GM19455 (cell line): ENCODE results near the gene TEN1.
"Not testable (repeated sequence)": the region's sequence is repeated elsewhere in the genome, so short reads cannot be mapped to it uniquely, and the experiment has no call there.

Source experiments
- ATAC-seq: cut with Tn5 transposase; IDR thresholded peaks from one replicate; pipeline ENCODE4 v1.9.1; 2021; ENCODE audit not compliant: unreplicated experiment

Gene TEN1

DNA sequence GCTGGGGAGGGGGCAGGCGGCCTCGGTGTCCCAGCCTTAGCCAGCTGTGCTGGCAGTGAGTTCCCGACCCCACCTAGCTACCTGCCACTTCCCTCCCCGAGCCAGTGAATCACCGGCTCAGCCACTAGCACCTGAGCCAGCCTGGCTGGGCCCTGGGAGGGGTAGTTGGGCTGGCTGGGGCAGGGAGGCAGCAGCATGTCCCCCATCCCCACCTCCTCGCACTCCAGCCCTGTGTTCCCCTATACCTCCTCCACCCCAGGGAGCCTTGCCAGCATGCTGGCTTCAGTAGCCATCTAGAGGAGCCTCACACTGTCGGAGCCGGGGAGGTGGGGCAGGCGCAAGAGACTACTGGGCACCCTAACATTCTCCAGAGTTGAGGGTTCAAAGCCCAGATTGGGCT lies 45.3 kb downstream of the TEN1 start:
- ATAC-seq: no peak

DNA sequence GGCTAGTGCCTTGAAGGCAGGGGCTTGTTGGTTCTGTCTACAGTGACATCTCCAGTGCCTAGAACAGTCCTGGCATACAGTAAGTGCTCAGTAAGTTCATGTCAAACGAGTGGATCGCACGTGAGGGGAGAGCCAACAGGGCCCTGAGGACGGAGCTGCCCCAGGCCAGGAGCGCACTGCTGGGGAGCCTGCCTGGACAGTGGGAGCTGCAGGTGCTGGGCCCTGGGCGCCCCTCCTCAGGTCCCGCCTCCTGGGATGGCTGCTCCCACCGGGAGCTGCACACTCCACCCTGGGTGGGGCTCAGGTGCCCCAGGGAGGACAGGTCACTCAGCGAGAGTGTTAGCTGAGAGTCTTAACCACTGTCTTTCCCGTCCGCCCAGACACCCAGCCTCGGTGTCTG lies 46.3 kb downstream of the TEN1 start:
- no peak for ATAC-seq

DNA sequence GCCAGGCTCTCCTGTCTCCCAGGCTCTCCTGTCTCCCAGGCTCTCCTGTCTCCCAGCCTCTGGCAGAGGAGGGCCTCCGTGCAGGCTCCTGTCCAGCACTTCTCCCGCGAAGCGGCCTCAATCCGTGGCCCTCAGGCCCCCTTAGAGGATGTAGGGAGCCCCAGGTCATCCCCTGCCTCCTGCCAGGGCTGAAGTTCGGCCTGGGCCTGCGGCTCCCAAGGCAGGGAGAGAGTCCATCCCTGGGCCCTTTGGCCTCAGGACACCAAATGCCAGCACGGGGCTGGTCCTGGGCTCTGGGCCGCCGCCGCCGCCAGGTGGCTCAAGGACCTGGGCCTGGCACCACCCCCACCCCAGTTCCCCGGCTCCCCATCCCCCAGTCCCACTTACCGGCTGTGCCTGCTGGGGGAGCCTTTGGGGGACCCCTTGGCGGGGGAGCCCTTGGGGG lies 47.7 kb downstream of the TEN1 start:
- no peak for ATAC-seq

DNA sequence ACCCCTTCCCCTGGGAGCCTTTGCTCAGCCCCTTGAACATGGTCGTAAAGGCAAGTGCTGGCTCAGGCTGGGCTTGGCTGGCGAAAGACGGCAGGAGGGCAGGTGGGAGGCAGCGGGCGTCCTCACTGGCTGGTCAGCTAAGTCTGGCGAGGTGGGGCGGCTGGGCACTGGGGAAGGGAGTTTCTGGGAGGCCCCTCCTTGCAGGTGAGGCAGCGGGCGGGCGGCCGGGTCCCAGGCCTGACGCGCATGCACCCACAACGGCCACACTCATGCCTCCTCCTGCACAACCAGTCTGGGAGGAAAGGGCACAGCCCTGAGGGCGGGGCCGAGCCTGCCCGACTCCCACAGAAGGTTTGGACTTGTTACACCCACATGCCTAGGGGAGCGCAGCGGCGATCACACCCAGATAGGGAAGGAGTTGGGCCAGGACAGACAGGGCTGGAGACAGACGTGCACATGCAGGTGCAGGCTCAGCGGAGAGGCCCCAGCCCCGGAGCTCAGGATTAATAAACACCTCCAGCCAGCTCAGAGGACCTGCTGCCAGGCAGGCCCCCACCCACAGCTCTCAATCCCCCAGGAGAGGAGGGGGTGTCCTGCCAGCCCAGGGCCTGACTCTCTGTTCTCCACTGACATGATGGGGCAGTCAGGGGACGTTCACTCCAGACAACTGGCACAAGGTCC lies 48.3 kb downstream of the TEN1 start, which contains the start of gene EVPL:
TSS of gene EVPL (minus strand) at position 148 of the 681 bp plus-strand sequence. CDS start at position 40, 108 bp downstream.
- ATAC-seq: no peak

DNA sequence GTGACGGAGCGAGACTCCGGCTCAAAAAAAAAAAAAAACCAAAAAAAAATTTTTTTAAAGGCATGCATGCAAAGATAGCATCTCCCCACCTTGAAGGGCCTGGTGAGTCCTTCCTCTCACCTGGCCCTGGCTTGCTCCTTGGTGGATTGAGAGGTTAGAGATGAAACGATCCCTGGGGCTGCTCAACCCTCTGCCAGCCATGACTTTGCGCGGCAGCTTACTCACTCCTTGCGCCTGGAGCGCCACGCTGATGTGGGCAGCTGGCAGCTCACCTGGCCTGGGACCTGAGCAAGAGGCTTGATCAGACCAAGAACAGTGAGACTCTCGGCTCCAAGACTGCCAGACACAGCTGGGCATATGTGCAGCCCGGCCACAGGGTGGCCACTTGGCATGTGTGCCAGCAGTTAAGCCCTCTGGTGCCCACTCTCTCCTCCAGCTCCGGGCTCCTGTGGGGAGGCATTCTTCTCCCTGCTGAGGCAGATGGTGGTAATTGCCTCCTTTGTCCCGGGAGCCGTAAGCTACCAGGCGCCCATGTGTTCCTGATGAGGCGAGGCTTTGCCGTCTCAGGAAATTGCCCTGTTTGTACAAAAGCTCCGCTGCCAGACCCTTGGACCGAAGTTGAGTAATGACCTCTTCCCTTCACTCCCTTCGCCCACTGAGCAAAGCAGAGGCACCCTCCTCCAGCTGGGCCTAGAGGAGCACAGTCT lies 53.2 kb downstream of the TEN1 start:
- no peak for ATAC-seq

DNA sequence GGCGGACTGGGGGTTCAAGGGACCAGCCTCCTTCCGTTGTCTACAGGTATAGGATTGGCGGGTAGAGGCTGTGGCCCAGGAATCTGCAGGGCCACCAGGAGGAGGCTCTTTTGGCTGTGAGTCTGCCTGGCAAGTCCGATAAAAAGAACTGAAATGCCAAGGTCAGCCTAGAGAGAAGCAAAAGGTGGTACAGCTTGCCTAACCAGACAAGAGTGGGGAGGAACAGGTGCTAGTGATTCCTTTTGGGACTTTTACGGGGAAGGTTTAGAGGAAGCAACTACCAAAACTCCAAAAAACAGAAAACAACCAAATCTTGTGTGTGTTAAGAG lies 53.7 kb downstream of the TEN1 start:
- ATAC-seq: no peak

DNA sequence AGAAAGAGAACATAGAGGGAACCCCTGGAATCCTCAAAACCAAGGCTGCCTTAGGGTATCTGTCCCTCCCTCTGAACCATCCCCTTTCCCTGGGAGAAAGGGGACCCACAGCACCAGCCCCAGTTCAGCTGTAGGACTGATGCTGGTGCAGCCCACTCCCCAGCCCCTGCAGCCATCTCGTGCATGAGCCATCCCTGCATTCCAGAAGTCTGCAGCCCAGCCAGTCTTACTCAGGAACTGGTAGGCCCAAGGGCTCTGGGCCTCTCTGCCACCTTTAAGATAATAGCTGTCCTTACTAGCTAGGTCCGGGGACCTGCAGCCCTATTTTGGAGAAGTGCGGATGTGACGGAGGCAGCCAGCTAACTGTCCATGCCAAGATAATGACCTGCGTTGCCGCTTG lies 54.1 kb downstream of the TEN1 start:
- ATAC-seq: no peak

DNA sequence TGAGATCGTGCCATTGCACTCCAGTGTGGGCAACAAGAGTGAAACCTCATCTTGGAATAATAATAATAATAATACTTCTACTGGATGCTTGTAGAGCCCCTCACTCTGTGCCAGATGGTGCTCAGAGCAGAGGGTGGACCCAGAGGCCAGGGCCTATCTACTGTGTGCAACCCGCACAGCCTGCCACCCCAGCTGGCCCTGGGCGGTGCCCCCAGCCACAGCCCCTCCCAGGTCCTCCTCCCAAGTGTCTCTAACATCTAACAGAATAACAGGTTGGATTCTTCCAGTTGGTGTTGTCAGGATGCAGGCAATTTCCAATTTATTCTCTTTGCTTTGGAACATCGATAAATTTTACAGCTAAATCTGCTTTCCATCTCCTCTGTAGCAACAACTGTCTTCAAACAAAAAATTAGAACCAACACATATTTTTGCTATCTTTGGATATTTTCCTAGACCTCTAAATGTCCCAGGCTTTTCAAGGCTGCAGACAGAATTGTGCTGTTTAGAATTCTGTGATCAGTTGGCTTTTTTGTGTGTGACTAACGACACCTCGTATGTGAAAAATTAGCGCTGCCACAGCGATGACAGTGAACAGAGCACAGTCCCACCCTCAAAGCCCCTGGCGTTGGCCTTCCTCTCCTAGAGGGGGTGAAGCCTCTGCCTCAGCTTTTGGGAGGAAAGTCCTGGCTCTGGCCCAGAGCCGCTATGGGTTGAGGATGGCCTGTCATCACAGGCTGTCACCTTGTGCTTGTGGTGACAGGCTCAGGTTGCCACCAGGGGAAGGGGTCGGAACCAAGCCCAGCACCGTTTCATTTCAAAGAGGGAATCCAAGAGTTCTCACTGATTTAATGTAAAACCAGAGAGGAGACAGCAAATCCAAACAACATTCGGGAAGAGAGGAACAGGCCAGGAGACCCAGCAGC lies 55.6 kb downstream of the TEN1 start:
- no peak for ATAC-seq

DNA sequence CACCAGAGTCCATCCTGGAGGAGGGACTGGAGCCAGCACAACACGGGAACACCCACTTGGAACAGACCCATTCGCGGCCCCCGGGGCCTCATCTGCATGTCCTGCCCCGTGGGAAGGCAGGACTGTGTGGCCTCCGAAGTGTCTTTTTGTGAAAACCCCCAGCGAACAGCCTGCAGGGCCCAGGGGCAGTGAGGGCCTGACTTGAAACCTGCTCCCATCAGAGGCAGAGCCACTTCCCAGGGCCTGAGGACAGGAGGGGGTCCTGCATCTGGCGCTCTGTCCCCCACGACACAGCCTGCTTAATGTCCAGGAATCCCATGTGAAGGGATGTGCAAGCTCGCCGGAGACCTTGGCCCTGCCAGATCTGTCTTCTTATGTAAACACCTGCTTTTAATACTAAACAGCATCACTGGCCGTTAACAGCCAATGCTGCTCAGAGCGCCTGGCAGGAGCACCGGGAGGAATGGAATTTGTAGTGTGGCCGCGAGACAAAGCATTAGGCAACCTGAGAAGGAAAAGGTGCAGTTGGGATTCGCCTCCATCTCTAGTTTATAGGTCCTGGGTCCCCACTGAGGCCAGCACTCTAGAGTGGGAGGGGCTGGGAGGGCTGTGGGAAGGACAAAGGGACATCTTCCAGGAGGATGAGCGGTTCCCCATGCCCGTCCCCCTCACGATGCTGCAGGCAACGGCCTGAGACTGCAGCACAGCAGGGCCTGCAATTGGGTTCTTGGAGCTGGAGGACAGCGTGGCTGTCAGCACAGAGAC lies 57.6 kb downstream of the TEN1 start:
- ATAC-seq: no peak

DNA sequence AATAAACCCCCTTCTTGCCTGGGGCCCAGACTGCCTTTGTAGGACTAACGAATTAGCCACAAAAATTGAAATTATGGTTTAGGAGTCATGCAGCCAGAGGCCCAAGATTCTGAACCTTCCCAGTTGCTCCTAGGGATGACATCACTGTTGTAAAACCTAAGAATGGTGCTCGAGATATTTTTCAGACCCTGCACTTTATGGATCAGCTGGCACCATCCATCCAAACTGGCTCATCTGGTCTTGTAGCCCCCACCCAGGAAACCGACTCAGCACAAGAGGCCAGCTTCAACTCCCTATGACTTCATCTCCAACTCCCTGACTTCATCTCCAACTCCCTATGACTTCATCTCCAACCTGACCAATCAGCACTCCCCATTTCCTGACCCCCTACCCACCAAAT lies 59.0 kb downstream of the TEN1 start:
- ATAC-seq: no peak

DNA sequence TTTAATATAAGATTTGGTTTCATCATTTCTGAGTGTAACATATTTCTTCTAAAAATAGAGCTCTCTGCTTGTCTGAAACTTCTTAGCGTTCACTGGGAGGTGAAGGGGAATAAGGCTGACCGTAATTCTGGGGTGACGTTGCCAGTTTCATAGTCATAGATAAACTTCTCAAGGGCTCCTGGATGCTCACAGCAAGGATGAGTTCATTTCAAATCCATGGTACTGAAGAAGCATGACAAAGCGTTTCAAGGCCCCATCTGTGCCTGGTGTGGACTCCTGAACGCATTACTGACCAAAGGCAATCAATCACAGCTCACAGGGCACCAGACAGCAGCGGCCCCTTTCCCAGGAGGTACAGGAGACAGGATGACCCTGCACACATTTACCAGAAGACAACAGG lies 60.1 kb downstream of the TEN1 start:
- no peak for ATAC-seq

DNA sequence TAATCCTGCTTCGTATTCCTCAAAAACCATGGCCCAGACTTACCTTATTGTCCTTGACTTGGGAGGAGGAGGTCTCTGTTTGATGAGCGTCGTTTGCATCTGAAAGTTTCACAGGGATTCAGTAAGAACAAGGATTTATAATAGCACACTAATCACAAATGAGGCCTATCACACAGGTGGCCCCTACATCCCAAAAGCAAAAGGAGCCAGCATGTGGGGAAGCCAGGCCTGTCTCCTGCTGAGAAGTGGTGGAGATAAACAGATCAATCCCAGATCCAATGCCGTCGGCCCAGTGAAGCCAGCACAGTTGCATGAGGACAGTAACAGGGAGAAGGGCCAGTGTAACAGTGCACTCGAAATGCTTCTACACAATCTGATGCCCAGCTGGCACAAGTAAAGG lies 61.3 kb downstream of the TEN1 start:
- no peak for ATAC-seq

DNA sequence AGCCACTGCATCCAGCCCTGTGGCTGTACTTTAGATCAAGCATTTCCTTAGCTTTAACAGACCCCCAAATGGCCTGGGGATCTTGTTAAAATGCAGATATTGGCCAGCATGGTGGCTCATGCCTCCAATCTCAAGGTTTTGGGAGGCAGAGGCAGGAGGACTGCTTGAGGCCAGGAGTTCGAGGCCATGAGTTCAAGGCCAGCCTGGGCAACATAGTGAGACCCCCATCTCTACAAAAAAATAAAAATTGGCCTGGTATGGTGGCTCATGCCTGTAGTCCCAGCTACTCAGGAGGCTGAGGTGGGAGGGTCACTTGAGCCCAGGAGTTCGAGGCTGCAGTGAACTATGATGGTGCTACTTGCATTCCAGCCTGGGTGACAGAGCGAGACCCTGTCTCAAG lies 63.8 kb downstream of the TEN1 start:
- not testable (repeated sequence) for ATAC-seq

DNA sequence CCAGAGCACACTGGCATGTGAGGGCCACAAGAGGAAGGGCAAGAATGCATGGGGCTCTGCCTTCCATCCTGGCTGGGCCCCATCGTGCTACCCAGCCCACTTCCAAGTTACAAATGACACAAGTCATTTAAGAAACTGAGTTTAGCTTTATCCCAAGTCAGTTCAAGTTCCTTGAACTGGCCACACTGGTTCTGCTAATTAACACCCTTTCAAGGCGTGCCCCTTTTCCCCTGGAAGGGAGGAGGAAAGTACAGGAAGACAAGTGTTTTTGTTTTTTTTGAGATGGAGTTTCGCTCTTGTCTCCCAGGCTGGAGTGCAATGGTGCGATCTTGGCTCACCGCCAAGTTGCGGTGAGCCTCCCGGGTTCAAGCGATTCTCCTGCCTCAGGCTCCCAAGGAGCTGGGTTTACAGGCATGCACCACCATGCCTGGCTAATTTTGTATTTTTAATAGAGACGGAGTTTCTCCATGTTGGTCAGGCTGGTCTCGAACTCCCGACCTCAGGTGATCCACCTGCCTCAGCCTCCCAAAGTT lies 65.5 kb downstream of the TEN1 start:
- ATAC-seq: not testable (repeated sequence)

DNA sequence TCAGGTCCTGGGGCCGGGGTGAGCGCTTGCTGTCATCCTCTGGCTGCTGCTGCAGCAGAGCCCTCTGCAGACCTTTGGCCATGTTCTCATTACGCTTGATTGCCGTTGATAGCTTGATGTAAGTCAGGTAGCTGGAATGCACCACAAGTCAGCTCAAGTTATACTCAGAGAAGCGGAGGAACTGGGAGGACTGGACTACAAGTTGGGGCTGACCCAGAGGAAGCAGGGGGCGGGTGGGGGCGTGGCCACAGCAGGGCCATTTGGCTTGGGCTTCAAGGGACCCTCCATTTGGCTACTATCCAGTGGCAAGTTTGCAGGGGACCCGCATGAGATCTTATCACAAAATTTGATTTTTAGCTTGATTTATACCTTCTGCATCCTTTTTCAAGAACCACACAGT lies 67.0 kb downstream of the TEN1 start:
- ATAC-seq: no peak

DNA sequence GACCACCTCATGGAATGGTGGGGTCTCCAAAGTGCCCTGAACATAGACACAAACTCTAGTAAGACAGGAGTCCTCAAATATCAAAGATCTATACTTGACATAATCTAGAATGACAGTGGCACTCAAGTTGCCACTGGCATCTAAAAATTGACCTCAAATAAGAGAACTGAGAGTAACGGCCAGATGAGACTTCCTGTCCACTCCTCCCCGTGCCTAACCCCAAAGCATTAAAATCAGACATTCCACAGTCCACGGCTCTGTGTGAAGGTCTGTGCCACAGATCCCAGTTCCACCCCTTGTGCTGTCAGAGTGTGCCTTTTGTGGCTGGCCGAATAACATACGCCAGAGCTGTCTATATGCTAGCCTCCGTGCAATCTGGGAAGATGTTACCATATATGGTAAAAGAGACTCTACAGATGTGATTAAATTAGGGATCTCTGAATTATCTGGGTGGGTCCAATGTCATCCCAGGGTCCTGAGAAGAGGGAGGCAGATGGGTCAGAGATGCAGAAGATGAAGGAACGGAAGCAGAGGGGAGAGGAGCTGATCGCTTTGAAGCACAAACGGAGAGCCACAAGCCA lies 69.1 kb downstream of the TEN1 start:
- no peak for ATAC-seq

DNA sequence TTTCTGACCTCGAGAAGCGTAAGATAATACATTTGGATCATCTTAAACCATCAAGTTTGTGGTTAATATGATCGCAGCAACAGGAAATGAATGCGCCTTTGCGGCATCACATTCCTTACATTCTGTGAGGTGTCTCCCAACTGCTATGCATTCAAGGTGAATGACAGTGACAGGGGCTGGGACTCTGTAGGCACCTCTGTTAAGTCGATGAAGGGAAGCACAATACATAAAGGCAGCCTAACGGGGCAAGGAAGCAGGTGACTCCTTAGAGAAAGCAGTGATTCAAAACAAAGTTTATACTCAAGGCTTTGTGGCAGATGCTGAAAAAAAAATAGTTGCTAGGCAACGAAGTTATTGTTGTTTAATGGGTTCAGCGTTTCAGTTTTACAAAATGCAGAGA lies 69.7 kb downstream of the TEN1 start:
- no peak for ATAC-seq

DNA sequence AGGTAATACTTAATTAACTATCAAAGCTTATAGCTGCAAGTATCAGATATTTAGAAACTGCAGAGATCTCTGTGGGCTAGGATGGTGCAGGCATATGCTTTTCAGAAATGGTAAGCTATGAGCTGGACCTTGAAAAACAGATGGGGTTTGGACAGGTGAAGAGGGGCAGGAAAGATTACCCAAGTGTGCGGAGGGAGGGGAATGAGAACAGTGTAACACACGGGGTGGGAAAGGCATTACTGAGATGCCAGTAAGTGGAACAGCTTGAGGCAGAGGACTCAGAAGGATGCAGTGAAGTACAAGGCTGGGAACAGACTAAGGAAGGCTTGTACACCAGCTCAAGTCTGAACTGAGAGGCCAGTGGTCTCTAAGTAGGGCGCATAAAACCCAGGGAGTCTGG lies 70.2 kb downstream of the TEN1 start:
- ATAC-seq: no peak

DNA sequence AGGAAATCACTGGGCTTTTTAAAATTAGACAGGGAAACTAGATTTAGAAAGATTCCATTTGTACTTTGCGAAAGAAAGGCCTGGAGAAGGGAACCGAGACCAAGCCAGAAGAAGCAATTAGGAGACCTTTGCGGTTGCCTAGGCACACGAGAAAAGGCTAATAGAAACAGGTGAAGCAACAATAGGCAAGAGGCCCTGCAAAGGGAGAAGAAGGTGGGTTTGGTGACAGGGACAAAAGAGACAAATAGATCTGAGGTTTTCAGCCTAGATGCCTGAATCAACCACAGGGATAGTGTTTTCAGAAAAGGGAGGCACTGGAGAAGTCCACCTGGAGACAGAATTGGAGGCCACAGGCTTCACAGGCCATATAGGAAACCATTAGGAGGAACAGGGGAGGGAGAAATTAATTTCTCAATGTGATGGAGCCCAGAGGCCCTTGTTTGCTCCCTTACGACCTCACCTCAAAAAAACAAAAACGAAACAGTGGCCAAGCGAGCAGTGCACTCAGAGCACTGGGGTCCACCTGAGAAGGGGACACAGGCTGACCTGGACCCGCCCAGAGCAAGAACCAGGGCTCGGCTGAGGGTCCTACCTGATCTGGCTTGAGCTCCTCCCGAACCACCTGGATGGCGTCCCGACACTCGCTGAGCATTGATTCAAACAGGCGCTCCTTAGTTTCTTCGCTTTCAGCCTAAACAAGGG lies 70.9 kb downstream of the TEN1 start:
- ATAC-seq: no peak
